AML-193 (cell line): ENCODE results near the gene KCNH1.
A peak's percentile ranks its signal among the peaks of the same experiment; 100 is the strongest.
"Not testable (repeated sequence)": the region's sequence is repeated elsewhere in the genome, so short reads cannot be mapped to it uniquely, and the experiment has no call there.

Experiments
- DNase-seq, 2 experiments: peaks; one replicate each; lab custom pipeline; 2025; lab: John Stamatoyannopoulos, UW

Gene KCNH1

GRCh38 chr1:211007830-211008229 lies 126.1 kb downstream of the KCNH1 start:
- no peak for DNase-seq

DNA sequence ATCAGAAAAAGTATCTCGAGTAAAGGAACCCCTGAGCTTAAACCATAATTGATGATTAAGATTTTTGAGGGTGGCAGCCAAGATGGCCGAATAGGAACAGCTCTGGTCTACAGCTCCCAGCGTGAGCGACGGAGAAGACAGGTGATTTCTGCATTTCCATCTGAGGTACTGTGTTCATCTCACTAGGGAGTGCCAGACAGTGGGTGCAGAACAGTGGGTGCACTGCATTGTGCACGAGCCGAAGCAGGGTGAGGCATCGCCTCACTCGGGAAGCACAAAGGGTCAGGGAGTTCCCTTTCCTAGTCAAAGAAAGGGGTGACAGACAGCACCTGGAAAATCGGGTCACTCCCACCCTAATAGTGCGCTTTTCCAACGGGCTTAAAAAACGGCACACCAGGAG lies 138.0 kb downstream of the KCNH1 start:
- DNase-seq = not testable (repeated sequence)

DNA sequence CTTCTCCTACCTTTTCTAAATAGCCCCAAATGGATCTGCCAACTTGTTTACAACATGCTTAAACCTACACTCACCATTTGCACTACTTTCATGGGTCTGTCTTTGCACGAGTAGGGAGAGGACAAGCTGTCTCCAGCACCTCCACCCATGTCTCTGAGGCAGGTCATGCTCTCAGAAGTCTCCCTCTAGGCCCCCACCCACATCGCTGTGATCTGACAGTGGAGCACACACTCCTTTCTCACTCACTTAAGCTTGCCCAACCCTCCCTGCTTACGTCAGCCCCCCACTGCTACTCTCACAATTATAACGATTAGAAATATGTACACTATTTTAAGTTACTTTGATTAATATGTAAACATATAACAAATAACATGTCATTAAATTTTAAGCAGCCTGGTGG lies 141.1 kb downstream of the KCNH1 start:
- DNase-seq = no peak

- no peak for DNase-seq
These were observed 144.0 kb downstream of the KCNH1 start for GRCh38 chr1:210989905-210990304.

DNA sequence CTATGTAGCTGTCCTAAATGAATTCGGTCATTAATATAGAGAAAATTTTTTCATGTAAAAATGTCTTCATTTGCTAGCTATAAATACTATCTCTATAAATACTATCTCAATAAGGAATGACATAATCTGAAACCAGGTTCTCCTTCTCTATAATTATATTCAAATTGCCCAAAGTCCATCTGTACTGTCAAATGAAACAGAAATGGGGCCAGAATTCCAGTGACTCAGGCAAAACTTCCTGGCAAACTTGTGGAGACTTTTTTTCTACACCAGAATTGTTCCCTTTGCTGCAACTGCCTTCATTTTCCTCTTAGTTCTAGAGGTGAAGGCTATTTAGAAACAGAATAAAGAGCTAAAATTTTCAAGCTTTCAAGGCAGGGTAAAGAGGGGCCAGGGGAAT lies 152.5 kb downstream of the KCNH1 start:
- no peak for DNase-seq

DNA sequence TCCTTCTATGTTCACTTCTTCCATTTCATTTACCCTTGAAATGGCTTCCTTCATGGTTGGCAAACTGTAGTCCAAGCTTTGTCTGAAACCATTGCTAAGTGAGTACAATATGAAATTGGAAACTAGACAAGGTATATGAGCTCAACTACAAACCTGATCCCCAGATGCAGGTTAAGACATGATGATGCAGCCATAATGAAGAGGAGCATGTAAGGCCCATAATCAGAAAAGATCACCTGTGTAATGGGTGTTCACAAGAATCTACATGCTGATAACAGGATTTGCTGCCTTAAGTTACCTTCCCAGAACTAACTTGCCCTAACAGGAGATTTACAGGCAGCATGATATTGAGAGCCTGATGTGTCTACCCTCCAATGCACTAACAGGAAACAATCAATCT lies 153.9 kb downstream of the KCNH1 start:
- no peak for DNase-seq

DNA sequence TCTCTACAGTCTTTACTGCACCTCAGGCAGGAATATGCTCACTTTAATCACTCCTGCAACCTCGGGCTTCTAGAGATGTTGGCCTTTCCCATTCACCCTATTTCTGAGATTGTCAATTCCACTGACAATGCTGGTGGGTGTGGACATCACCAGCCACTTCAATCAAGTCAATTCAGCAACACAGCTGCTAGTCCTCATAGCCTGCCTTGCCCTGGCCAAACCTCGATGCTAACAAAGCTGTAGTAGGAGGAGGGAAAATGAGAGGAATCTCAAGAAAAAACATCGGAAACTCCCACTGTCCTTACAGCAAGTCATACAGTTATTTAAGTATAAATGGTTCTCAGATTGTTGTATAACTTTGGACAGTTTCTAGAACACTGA lies 155.0 kb downstream of the KCNH1 start:
- DNase-seq = no peak

DNA sequence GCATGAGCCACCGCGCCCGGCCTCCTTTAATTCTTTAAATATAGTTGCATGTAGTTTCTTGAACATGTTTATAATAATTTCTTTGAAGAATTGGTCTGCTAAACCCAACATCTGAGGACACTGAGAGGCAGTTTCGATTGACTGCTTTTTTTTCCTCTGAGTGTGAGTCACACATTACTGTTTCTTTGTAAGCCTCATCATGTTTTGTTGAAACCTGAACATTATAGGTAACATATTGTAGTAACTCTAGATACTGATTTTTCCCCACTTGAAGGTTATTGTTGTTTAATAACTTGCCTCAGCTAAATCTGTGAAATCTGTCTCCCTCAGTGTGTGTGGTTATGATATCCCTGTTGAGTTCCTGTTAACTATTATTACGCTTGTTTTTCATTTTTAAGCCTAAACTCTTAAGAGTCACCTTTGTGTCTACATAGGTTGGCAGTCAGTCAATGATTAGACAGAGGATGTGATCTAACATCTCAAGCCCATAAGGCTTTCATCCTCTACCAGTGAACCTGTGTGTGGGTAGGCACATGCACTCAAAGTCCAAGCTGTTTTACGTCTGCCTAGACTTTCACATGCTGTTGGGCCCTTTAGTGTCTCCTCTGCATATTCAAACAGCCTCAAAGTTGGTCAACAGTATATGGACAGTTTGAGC lies 155.5 kb downstream of the KCNH1 start:
- no peak for DNase-seq

- DNase-seq = no peak
These were observed 182.7 kb downstream of the KCNH1 start for GRCh38 chr1:210951279-210951678.

DNA sequence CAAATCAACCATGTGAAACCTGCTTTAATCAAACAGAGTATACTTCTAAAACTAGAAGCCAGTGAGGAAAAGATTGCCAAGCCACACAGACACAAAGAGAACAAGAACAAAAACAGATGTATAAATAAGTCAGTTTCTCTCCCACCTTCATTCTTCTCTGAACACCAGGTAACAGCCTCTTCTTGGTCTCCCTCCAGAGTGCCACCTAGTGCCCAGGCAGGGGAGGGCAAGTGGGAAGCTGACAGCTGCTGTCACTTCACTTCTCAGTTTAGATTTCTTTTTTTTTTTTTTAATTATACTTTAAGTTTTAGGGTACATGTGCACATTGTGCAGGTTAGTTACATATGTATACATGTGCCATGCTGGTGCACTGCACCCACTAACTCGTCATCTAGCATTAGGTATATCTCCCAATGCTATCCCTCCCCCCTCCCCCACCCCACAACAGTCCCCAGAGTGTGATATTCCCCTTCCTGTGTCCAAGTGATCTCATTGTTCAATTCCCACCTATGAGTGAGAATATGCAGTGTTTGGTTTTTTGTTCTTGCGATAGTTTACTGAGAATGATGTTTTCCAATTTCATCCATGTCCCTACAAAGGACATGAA lies 183.9 kb downstream of the KCNH1 start:
- peak in 1 of 2 experiments; percentile 21 for DNase-seq

DNA sequence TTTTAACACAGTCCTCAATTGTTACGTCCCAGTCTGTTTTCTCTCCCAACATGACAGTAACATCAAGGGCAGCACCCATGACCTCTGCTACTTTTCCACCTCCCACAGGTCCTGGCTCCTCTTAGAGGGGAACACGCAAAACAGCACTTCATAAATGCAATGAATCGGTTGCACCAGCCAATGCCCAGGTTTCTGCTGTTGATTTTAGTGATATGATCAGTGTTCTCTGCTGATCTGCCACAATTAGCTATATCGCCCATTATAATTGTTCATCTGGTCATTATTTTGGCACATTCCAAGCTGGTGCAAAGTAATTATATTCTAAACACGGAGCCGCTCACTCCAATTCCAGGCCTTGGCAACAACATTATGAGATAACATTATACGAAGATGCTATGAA lies 184.5 kb downstream of the KCNH1 start:
- DNase-seq = no peak

- no peak for DNase-seq
These were observed 184.9 kb downstream of the KCNH1 start for GRCh38 chr1:210949039-210949438.

DNA sequence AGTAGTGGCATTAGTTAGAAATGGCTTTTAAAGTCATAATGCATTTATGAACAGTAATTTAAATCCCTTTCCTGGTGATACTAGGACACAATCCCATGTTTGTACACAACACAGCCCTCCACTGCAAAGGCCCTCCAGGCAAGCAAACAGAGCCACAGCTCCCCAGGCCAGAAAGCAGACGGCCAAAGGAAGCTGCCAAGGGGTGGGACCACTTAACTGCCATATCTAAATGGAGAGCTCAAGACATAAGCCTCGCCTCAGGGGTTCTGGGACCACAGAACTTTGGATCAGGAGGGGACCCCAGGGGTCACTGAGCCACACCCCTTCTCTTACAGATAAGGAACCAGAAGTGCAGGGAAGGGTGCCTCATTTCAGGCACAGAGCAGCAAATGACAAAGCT lies 189.7 kb downstream of the KCNH1 start:
- no peak for DNase-seq

DNA sequence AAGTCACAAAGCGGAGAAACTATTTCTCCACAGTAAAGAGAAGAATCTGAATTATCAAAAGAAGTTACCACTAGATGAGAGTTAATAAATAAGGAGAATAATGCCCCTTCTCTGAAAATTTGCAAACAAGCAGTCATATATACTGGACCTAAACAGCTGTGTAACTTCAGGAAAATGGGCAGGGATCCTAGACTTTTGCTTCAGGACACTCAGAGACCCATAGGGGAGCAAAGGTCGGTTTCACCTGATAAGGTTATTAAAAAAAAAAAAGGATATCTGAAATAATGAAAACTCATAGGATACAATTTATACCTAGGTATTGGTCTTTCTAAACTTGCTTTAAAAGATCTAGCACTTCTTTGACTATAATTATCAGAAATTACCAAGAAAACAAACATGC lies 191.4 kb downstream of the KCNH1 start:
- no peak for DNase-seq

DNA sequence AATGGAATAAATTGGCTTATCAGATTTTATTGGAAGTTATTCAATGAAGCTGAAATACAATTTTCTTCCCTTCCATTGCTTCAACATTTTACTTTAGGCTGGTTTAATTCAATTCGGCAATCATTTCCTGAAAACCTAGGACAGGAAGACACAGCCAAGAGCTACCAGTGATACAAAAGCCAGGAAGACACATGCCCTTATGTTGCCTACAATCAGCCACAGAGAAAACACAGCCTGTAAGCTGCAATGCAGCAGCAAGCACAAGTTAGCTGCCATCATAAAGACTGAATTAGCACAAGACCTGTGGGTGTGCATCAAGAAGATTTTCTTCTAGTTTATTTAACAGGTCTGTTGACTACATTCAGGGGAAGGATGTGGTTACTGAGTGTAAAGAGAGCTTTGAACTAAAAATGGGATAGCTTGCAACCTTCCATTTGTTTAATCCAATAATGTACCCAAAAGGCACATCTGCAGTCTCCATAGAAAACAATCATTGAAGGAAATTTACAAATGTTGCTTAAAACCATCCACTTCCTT lies 193.8 kb downstream of the KCNH1 start:
- no peak for DNase-seq

DNA sequence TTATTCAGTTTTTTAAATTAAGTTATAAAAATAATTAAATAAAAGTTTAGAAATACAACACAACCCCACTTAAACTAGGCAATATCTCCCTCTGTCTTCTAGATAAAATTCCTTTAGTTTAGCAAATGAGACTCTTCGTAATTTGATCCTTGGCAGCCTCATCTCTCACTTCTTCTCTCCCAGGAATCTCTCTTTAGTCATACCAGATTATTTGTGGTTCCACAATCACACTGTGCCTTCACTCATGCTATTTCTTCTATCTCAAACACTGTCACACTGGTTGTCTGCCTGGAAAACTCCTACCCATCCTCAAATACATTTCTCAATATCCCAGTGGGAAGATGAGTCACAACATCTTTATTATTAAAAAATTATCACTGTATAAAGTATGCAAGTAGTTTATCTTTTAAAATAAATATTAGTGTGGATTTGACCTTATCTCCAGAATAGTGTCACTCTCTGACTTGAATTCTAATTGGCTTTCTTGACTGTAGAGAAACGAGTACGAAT lies 195.5 kb downstream of the KCNH1 start:
- DNase-seq = no peak

- no peak for DNase-seq
These were observed 196.1 kb downstream of the KCNH1 start for GRCh38 chr1:210937846-210938245.

GRCh38 chr1:210935905-210936304 lies 198.0 kb downstream of the KCNH1 start:
- no peak for DNase-seq

- no peak for DNase-seq
These were observed 201.8 kb downstream of the KCNH1 start for GRCh38 chr1:210932104-210932503.

DNA sequence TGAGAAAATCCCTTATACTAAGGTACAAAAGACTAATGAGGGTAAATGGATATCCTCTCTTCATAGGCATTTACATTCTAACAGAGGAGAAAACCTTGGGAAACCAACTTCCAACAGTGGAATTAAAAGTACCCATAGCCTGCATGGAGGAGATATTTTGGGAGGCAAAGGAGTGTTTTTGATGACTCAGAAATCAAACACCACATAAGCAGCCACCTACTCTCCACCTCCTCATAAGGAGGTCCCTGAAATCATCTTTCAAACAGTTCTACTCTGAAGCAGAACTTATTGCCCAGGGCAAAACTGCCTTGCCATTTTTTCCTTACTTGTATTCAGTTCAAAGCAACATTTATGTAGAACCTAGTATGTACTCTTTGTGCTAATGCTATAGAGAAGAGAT lies 211.3 kb downstream of the KCNH1 start:
- no peak for DNase-seq

- DNase-seq = no peak
These were observed 212.9 kb downstream of the KCNH1 start for GRCh38 chr1:210920716-210921694.

GRCh38 chr1:210920258-210920657 lies 213.7 kb downstream of the KCNH1 start:
- DNase-seq = peak in 1 of 2 experiments; percentile 1
